Stimulated activated CD8-positive, alpha-beta memory T cell treated with anti-CD3 and anti-CD28 coated beads, Interleukin-12 subunit alpha, Interleukin-12 subunit beta, amount 100 ng/mL, for 4 hours (primary cell): ENCODE data around the gene ZNF467.

ENCODE experiments used
- DNase-seq: peaks from one replicate; pipeline ENCODE4 v3.0.0-alpha.2; 2020; ENCODE audit warnings: low read depth

The ZNF467 gene

GRCh38 chr7:149773446-149774236 lies at the start of gene ZNF467:
Gene ZNF467, minus strand, starts transcription at chr7:149773588. Its CDS starts 2,556 bp downstream, at chr7:149771032.
- peak; percentile 19 for DNase-seq

DNA sequence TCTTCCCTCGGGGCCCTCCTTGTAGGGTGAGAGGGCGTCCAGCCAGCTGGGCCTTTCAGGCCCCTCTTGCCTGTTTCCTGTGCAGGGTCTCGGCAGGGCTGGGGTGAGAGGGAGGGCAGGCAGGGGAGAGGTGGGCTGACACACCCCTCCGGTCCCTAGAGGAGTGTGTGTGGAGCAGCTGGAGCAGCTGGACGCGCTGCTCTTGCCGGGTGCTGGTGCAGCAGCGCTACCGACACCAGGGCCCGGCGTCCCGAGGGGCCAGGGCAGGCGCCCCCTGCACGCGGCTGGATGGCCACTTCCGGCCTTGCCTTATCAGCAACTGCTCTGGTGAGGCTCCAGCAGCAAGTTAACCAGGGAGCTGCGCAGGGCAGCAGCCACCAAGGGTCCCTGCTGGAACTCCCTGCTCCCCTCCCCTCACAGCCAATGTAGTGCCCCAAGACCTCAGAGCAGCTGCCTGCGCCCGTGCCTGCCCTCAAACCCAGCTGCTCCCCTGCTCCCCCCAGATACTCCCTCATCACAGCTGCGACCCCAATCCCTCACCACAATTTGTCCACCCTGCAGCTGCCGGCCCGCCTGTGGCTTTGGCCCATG lies 49.1 kb upstream of the ZNF467 start:
- no peak for DNase-seq

- DNase-seq = no peak
These were observed 48.1 kb upstream of the ZNF467 start for GRCh38 chr7:149821191-149822148.

GRCh38 chr7:149820622-149821190 lies 47.3 kb upstream of the ZNF467 start:
- no peak for DNase-seq

- DNase-seq = no peak
These were observed 46.6 kb upstream of the ZNF467 start for GRCh38 chr7:149819961-149820340.

GRCh38 chr7:149819141-149819960 lies 46.0 kb upstream of the ZNF467 start:
- DNase-seq = no peak

DNA sequence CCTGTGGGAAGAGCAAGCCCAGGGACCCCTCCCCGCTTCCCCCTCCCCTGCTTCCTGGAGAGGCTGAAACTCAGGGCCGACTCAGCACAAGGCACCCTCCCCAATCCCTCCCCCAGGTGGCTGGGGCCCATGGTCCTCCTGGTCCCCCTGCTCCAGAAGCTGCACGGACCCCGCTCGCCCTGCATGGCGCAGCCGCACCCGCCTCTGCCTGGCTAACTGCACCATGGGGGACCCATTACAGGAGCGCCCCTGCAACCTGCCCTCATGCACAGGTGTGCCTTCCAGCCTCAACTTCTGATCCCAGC lies 45.1 kb upstream of the ZNF467 start:
- DNase-seq = no peak

GRCh38 chr7:149817836-149818535 lies 44.6 kb upstream of the ZNF467 start:
- DNase-seq = no peak

DNA sequence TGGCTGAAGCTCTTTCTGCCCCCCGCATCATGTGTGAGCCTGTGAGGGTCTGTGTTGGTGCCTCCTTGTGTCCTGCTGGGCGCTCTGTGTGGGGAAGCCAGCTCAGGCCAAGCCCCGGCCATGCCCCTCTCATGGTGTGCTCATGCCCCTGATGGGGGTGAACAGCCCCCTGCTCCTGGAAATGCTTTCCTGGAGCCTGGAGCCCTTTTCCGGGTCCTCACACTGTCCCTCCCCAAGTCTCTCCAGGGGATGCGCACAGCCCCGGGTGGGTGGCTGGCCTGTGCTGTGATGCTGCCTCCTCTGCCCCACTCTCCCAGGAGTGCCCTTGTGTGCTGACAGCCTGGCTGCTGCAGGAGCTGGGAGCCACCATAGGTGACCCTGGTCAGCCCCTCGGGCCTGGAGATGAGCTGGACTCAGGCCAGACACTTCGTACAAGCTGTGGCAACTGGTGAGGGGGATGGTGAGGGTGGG lies 43.9 kb upstream of the ZNF467 start:
- no peak for DNase-seq

DNA sequence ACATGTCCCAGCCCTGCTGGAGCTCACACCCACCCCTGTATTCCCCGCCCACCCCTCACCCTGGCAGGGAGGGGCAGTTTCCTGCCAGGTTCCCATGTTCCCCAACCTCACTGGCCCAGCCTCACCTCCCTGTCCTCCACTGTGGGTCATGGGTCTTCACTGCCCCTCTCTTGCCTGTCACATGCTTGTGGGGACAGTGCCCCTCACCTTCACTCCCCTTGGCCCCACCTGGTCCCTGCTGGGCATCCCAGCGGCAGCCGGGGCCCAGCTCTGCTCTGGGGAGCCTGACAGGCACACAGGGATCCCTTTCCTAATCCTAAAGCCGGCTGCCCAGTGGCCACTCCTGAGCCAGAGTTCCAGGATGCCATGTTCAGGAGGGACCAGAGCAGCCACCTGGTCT lies 43.4 kb upstream of the ZNF467 start:
- DNase-seq = no peak

DNA sequence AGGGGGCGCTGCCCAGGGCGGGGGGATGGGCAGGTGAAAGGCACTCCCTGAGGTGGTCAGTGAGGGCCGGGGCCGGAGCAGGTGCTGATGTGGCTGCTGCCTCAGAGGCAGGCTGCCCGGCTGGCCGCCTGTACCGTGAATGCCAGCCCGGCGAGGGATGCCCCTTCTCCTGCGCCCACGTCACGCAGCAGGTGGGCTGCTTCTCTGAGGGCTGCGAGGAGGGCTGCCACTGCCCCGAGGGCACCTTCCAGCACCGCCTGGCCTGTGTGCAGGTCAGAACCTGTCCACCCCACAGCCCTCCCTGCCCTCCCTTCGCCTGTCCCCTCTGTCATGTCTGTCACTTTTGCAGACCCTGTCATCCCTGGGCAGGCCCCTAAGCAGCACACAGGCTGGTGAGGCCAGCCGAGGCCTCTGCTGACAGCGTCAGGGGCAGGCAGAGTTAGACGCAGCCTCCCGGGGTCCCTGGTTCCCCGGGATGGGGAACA lies 42.9 kb upstream of the ZNF467 start:
- no peak for DNase-seq

- DNase-seq = no peak
These were observed 42.4 kb upstream of the ZNF467 start for GRCh38 chr7:149815661-149816266.

DNA sequence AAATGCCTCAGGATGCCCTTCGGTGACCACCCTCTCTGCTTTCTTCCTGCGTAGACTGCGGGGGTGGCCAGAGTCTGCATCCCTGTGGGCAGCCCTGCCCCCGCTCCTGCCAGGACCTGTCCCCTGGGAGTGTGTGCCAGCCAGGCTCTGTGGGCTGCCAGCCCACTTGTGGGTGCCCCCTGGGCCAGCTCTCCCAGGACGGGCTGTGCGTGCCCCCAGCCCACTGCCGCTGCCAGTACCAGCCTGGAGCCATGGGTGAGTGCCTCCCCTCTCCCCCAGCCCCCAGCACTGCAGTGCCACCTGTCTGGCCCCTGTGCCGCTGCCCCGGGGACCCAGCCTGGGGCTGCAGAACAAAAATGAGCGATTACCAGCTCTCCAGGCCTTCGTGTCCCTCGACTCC lies 41.7 kb upstream of the ZNF467 start:
- DNase-seq = no peak

DNA sequence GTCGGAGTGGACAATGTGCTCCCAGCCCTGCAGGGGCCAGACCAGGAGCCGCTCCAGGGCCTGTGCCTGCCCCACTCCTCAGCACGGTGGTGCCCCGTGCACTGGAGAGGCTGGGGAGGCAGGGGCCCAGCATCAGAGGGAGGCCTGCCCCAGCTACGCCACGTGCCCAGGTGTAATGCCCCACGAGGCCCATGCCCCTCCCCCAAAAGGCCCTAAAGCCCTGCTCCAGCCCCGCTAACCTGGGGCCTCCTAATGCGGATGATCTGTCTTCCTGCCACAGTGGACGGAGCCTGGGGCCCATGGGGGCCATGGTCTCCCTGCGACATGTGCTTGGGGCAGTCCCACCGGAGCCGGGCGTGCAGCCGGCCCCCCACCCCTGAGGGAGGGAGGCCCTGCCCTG lies 41.1 kb upstream of the ZNF467 start:
- no peak for DNase-seq

GRCh38 chr7:149813254-149814035 lies 40.1 kb upstream of the ZNF467 start:
- no peak for DNase-seq

- no peak for DNase-seq
These were observed 38.6 kb upstream of the ZNF467 start for GRCh38 chr7:149811831-149812490.

GRCh38 chr7:149811221-149811620 lies 37.8 kb upstream of the ZNF467 start:
- DNase-seq = no peak

- no peak for DNase-seq
These were observed 35.8 kb upstream of the ZNF467 start for GRCh38 chr7:149809215-149809614.

DNA sequence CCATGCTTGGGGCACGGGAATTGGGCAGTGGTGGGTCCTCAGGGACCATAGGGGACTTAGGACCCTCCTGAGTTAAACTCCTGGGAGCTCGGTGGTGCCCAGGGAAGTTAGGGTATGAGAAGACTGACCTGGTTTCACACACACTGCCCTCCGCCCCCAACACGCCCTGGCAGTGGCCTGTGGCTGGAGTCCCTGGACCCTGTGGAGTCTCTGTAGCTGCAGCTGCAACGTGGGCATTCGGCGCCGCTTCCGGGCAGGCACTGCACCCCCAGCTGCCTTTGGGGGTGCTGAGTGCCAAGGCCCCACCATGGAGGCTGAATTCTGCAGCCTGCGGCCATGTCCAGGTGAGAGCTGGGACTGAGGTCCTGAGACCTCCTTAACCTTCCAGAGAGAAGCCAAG lies 34.9 kb upstream of the ZNF467 start:
- DNase-seq = no peak
